NCI-H2196 (cell line): ENCODE data around the gene CSTPP1.
"Not testable (repeated sequence)": the region's sequence is repeated elsewhere in the genome, so short reads cannot be mapped to it uniquely, and the experiment has no call there.

ENCODE experiments used
- DNase-seq: peaks from one replicate; lab custom pipeline; 2025; ENCODE audit not compliant: unreplicated experiment; lab: John Stamatoyannopoulos, UW

The CSTPP1 gene

DNA sequence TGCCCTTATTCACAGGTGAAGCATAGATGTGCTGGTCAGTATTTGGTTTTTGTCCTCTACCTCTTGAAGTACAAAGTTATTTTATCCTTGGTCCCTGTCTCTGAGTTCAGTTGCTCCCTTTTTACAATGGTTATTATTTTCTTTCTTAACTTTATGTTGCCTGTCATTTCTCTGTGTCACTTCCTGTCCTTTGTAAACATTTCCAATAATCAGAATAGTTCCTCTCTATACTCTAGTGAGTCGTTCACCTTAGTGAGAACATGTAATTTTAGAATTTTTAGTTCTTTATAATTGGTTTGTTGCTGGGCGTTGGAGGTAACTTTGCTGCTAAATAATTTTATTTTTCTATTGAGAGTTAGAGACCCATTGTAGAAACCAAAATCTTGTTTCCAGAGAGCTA lies 16.0 kb downstream of the CSTPP1 start:
- no peak for DNase-seq

DNA sequence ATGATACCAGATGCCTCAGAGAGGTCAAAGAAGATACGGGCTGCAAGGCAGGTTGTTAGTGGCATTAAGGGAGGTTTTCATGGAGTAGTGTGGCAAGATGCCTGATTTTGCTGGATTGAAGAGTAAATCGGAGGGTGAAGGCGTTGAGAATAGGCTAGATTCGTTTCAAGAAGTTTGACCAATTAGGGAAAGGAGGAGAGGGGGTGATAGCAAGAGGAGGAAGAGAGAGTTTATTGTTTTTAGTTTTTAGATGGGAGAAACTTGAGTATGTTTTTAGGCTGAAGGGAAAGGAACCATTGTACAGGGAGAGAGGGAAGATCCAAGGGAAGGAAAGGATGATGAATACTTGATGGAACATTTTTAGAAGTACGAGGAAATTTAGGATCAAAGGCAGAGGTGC lies 16.5 kb downstream of the CSTPP1 start:
- no peak for DNase-seq

DNA sequence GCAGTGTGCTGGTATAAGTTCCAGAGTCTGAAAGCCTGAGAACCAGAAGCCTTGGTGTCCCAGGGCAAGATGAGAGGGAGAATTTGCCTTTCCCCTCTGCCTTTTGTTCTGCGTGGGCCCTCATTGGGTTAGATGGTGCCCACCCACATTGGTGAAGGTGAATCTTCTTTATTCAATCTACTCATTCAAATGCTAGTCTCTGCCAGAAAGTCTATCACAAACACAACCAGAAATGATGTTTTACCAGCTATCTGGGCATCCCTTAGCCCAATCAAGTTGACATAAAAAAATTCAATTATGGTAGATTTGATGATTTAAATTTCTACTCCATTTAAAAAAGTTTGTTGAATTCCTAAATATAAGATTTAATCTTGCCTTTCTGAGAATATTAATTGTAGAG lies 22.2 kb downstream of the CSTPP1 start:
- no peak for DNase-seq

DNA sequence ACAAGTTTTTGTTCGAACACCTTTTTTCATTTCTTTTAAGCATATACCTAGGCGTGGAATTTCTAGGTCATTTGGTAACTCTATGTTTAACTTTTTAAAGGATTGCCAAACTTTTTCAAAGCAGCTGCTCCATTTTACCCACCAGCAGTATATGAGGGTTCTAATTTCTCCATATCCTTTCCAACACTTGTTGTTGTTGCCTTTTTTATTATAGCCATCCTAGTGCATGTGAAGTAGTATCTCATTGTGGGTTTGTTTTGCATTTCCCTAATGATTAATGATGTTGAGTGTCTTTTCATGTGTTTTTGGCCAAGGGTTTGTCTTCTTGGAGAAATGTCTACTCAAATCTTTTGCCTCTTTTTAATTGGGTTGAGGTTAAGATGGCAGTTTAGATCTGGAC lies 24.5 kb downstream of the CSTPP1 start:
- no peak for DNase-seq

DNA sequence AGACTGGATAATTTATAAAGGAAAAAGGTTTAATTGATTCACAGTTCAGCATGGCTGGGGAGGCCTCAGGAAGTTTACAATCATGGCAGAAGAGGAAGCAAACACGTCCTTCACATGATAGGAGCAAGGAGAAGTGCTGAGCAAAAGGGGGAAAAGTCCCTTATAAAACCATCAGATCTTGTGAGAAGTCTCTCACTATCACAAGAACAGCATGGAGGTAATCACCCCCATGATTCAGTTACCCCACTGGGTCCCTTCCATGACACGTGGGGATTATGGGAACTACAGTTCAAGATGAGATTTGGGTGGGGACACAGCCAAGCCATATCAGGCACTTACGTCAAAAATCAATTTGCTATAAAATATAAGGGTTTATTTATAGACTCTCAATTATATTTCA lies 25.3 kb downstream of the CSTPP1 start:
- not testable (repeated sequence) for DNase-seq

DNA sequence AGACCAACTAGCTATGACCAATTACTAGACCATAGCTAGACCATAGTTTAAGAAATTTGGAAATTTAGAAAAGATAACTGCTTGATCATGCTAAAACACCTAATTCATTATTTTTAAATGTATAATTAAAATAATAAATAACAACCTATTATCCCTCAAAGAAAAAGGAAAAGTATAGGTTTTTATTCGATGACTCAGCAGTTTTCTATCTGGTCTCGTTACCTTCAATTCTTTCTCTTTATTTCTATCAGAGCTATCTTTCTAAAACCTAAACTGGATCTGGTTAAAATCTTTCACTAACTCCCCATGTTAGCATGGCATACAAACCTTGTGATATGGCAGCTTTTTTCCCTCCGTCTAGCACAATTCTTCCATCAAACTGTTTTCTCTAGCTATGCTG lies 27.3 kb downstream of the CSTPP1 start:
- DNase-seq: no peak

DNA sequence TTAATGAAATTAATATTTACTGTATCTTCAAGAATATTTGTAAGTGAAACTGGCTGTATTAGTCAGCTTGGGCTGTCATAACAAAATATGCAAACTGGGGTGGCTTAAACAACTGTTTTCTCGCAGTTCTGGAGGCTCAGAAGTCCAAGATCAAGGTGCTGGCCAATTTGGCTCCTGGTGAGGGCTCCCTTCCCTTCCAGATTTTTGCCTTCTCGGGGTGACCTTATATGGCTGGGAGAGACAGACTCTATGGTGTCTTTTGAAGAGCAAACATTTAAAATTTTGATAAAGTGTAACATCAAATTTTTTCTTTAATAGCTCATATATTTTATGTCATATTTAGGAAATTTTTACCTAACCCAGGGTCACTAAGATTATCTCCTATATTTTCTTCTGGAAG lies 30.2 kb downstream of the CSTPP1 start:
- no peak for DNase-seq

DNA sequence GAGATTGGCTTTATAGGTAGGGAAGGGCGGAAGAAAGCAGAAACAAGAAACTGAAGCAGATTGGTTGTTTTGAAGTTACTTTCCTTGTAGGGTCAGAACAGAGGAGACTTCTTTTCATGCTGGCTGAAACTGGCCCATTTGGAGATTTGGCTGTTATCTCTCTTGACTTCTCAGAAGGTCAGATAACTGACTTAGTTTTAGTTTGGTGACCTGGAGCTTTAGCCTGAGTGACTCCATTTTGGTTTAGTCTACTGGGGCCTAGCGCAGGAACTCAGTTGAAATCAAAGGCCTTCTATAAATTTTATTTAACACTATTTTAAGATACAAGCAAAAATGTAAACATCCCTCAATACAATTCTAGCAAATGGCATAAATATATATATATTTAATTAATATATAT lies 31.4 kb downstream of the CSTPP1 start:
- no peak for DNase-seq

DNA sequence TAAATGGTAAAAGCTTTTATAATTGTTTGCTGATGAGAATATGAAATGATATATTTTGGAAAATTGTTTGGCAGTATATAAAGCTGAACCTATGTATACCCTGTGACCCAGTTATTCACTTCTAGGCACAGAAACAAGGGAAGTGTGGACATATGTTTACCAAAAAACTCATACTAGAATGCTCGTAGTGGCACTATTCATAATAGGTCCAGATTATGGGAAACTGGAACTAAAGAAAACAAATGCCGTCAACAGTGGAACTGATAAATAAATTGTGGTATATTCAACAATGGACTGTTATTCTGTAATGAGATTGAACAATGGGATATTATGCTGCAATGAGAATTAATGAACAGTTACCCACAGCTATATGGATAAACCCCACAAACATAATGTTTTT lies 32.8 kb downstream of the CSTPP1 start:
- no peak for DNase-seq

DNA sequence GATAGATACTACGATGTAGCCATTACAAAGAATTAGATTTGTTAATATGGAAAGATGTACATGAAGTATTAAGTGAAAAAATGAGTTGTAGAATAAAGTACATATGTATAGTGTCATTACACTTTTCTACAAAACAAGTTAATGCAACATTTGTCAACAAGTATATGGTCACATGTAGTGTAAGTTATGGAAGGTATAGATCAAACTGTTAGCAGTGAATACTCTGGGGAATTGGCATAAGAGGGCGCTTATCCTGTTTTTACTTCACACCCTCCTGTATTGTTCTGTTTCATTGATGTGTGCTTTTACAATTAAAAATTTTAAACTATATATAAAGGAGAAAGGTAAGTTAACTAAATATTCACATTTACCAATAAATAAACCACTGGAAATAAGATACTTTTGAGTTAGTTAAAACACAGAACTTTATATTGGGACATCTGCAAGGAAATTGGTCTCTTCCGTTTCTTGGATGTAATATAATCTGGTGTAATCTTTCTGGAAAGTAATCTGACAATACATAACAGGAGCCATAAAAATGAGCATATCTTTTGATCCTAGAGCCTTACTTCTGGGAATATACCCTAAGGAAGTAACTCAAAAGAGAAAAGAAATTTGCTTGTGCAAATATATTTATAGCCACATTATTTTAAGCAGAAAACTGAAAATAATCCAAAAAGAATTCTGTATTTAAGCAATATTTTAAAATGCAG lies 34.5 kb downstream of the CSTPP1 start:
- DNase-seq: no peak

DNA sequence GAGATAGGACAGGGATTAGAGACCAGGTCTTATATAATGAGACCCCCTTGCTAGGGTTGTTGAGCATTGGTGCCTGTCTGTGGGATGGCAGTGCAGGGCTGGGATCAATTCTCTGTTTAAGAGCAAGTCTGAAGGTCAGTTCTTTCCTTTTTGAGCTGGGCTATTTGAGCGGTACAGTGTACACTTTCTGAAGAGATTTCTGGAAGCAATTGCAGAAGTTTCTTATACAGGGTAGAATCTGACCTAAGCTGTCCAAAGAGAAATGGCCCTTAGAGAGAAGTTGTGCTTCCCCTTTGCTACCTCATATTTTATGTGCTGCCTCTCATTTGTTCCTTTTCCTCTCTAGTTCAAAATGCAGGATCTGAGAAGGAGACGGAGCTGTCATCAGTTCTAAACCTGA lies 35.8 kb downstream of the CSTPP1 start:
- DNase-seq: no peak

DNA sequence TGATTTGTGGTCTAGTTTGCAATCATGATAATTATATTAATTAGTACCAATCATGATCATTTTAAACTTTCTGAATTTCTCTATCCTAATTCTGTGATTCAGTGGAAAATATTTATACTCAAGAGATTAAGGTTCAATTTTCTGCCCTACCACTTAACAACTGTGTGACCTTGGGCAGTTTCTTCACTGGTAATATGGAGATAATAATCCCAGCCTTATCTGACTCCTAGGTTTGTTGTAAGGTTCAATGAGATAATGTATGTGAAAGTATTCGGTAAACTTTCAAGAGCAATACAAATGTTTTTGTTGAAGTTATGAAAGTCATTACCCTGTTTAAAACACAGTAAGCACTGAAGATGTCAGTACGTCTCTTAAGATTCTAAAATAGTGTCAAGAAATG lies 36.3 kb downstream of the CSTPP1 start:
- no peak for DNase-seq

DNA sequence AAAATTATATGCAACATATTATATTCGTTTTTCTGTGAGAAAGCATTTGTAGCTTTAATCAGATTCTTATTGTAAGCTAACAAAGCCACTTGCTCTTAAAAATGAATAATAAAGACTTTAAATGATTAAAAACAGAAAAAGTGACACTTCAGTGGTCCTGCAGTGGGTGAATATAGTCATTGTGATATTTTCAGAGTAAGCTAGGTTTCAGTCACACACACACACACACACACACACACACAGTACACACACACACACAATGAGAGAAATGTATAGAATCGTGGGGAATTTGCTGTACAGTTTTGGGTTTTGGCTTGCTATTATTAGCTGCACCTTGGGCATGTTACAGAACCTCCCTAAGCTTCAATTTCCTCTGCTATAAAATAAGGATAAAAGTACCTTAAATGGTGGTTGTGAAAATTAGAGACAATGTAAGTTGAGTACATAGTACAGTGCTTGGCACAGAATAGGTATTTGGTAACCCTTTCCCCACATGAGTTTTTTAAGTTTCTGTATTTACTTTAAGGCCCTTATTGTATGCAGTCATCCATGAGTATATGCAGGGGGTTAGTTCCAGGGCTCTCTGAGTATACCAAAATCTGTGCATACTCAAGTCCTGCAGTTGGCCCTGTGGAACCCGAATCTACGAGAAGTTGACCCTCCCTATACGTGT lies 39.8 kb downstream of the CSTPP1 start:
- no peak for DNase-seq

DNA sequence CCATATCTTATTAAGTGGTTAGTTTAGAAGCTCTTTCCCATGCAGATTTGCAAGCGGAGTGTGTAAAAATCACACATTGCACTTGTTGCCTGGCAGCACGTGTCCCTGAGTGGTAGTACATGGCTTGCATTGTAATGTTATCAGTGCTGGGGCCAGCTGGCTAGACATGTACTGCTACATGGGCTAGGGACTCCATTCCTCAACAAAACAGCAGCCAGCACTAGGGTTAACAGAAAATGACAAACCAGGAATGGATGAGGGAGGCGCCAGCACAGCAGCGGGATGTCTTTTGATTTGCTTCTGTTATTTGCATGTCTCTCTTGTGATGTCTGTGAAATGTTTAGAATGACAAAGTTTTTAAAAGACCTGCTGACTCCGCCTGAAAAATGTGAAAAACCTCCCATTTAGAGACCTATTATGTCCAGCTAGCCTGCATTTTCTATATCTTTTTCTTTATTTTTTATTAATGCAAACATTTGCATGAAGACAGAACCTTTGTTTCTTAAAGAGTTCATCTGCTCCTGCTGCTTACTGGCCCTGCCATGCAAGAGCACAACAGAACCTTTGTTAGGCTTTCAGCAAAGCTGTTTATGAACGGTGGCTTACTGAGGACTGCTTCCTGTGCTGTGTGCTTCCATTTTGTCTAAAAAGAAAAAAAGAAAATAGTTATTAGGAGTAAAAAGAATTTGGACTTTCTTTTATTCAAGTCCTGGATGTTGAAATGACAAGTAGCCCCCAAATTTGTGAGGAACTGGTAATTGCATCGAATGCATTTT lies 40.7 kb downstream of the CSTPP1 start:
- DNase-seq: no peak

DNA sequence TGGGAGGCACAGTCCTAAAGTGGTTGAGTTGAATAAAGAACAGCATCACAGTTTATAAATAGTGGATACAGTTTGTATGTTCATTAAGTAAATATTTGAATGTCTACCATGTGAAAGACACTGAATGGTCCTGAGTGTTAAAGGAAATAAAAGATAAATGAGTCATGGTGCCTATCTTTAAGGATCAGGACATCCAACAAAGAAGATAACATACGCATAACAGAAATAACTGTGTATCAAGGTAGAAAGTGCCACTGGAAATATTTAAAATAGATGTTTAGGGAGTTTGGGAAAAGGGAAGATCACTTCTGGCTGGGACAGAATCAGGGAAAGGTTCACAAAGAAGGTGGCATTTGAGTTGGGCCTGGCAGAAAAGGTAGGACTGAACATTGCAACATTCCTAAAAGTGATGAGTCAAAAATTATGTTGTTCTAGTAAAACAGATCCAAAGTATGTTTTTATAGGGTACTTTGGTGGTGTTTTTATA lies 41.5 kb downstream of the CSTPP1 start:
- DNase-seq: no peak

DNA sequence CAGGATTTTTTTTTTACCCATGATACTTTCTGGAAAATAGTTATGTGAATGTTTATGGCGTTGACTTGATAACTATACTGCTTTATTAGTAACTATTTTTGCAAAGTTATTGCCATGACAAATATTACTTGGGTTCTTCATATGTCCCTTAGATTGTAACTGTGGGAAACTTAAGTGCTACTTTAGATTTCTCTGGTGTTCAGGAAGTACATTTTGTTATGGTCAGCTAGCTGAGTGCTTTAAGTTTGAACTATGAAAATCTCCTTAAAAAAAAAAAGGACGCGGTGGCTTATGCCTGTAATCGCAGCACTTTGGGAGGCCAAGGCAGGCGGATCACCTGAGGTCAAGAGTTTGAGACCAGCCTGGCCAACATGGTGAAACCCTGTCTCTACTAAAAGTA lies 42.8 kb downstream of the CSTPP1 start:
- no peak for DNase-seq

DNA sequence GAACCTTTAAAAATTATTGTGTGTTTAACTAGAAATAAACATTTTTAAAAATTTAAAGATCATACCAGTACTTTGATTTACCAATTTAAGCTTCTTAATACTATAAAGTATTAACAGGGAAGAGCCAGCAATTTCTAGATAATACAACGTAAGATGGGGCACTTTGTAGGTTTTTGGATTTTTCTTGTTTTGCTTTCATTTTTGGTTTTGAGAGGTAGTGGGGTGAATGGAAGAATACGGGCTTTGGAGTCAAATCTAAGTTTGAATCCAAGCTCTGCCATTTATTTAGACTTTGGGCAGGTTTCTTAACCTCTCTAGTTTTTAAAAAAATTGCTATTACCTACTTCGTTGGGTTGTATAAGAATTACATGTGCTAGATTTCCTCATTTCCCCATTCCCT lies 44.9 kb downstream of the CSTPP1 start:
- no peak for DNase-seq

DNA sequence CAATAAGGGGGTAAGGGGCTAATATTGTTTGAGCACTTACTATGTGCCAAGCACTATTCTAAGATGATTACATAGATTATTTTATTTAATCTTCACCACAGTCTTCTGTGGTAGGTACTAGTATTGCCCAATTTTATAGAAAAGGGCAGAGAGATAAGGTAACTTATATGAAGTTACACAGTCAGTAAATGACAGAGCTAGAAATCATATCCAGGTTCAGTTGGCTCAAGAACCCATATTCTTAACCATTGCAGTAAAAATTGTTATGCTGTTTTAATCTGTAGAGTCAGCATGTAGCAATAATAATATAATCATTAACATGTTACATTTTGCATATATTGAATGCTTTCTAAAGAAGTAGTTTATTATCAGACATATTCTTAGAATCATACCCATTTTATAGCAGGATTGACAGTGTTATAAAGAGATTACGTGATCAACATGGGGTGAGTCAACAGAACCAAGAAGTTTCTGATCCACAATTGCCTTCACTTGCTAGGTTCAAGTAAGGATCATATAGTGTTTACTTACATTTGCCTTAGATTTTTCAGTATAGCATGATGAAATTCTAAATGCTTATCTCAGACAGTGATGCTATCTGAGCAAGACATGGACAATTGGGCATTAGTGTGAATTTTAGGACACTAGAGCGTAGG lies 46.4 kb downstream of the CSTPP1 start:
- DNase-seq: no peak

DNA sequence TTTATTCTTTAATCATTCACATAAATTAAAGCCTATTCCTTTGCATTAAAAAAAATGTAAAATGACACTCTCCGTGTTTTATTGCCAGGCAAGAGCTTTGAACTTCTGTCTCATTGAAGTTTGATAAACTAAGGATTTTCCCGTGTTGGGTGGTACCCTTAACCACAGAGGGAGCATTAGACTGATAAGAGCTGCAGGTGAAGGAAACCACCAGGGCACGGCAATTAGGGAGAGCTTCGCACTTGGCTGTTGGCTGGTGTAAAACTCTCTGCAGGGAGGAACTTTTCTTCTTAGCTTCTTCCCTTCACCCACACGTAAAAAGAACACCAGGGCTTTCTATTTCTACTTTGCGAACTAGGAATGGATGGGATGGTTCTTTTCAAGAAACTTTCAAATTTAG lies 47.0 kb downstream of the CSTPP1 start:
- no peak for DNase-seq

DNA sequence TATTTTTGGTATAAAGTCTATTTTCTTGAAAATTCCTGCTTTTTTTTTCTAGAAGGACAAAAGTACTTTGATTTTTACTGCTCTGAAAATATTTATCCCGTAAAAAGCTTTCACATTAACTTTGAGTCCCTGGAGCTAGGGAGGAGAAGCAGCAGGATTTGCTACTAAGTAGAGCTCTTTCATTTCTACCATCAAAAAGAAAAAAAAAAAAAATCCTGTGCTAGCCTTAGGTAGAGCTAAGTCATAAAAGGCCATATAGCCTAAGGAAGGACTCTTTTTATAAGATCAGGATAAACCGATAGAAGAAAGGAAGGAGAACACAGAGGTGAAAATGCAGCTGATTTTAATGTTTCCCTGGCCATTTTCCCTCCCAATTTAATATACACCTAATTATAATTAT lies 48.0 kb downstream of the CSTPP1 start:
- DNase-seq: no peak

DNA sequence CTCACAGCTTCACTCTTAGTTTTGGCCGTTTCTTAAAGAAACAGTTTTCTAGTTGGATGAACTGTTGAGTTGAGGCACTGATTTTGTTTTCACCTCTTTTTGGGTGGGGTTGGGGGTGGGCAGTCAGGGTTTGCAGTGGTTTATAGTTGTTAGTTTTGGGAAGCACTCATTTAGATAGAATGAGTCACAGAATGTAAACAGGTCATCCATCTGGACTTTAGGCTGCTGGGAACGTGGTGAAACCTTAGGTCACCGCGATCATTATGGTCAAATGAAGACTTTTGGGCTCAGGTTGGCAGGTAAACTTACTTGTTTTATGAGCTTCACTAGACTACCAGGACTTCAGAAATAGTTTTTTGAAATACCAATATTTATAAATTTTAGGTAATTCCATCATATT lies 48.4 kb downstream of the CSTPP1 start:
- no peak for DNase-seq

DNA sequence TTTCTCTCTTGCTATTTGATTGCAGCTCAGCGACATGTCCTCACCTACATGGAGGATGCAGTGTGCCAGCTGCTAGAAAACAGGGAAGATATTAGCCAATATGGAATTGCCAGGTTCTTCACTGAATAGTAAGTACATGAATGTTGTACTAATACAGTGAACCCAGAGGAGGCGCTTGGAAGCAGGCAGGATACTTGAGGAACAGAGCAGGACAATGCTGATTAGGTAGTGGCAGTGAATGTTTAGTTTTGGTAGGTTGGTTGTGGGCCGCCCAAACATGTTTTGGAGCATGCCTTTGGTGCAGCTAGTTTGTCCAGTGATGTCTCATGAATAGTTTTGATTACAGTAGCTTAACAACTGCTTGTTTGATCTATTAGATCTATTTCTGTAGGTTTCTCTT lies 50.6 kb downstream of the CSTPP1 start:
- no peak for DNase-seq
